ENCODE data around the gene MRPL9. TPM values are rescaled to one million over a fixed set of nuclear protein-coding genes. Genes with fewer than 3 reads are reported as not detected.

The MRPL9 gene
- total and polyA plus RNA-seq, 10 of the 15 experiments (the other 5 are each of a cell fraction or from before 2014, with no cell fraction given): 35.7 to 161 (median 110) TPM

DNA sequence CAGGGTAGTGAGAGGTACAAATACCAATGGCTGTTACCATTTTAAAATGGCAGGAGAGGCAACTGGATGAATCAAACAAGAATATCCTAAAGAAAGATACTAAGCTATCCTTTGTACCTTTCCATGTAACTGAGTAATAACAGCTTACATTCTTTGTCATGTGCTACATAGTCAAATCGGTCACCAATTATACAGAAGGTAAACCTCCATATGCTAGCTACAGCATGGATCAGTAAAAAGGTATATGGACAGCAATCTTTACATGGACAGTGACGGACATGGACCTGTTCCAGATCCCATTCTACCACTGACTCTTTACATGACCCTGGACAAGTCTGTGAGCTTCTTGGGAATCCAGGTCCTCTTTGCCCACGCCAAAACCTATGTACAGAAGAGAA is 13.4 kb upstream of the MRPL9 start:
- no peaks in the 10 kb centered on the region for H3K79me2 ChIP-seq (ENCODE audit: control insufficient read depth, insufficient read depth, low read length)
- RAD21 ChIA-PET (ENCODE audit: unreplicated experiment): no interaction called here
- 63% methylated on average over 3 of the region's 3 CpGs for WGBS (ENCODE audit: insufficient coverage, insufficient replicate concordance, low lambda C conversion rate, missing lambda C conversion rate)
- H3K4me3 ChIP-seq: no peak overlapping the region
- no peaks in the 10 kb centered on the region for H3K9me3 ChIP-seq (replicated peaks; ENCODE audit: control insufficient read depth, insufficient read depth, low read length)
- CTCF ChIA-PET: interaction anchor here (1.5 kb wide), 1 partner anchor 13 kb away, joined by 8 read pairs; no protein-coding TSS in a partner anchor
- SMC1A ChIA-PET (ENCODE audit: uncharacterized antibody, unreplicated experiment): interaction anchor here (1.2 kb wide), 1 partner anchor 14 kb away, joined by 3 read pairs; the partner anchor contains the start of gene MRPL9
- no peaks in the 10 kb centered on the region for H3K4me1 ChIP-seq (ENCODE audit: control insufficient read depth, insufficient read depth, low read length)
- no peaks in the 10 kb centered on the region for H3K36me3 ChIP-seq (ENCODE audit: control insufficient read depth in 2 of 2, insufficient read depth in 2 of 2, low read length in 1 of 2)
- in situ Hi-C loops (cut with MboI) (no loop called here), intact Hi-C loops (cut with micrococcal nuclease; ENCODE audit: unreplicated experiment) (no loop called here)
- no peak overlapping the region for H3K27ac ChIP-seq (ENCODE audit: control insufficient read depth, insufficient read depth)
- no peaks in the 10 kb centered on the region for H4K20me1 ChIP-seq (ENCODE audit: control insufficient read depth, insufficient read depth)
- no peak overlapping the region for H3K4me2 ChIP-seq (ENCODE audit: control insufficient read depth, insufficient read depth)
- POLR2A ChIA-PET: no interaction called here
- H3K27me3 ChIP-seq (replicated peaks in 1 of 2; ENCODE audit: control insufficient read depth in 2 of 2, insufficient read depth in 2 of 2, low read length in 1 of 2): no peaks in the 10 kb centered on the region
- DNase-seq (ENCODE audit: low read depth, low spot score): no peak
- TF ChIP-seq MEF2B (IDR thresholded peaks at IDR 0.05; ENCODE audit: partially characterized antibody, poor library complexity, severe bottlenecking) (no peak), GATAD2B (conservative IDR thresholded peaks at IDR 0.05; ENCODE audit: low read depth) (no peak), RAD21 (IDR thresholded peaks at IDR 0.05; ENCODE audit: insufficient read depth, low read depth, low read length) (no peak), TBL1XR1 (IDR thresholded peaks at IDR 0.05; ENCODE audit: low read depth, low read length) (no peak), MYC (IDR thresholded peaks at IDR 0.05; ENCODE audit: insufficient read depth, insufficient read length, insufficient replicate concordance, low read length, severe bottlenecking) (no peak), HDAC2 (IDR thresholded peaks at IDR 0.05) (no peak), FOS (IDR thresholded peaks at IDR 0.05; ENCODE audit: borderline replicate concordance, extremely low read depth, insufficient read length) (no peak), EP300 (IDR thresholded peaks at IDR 0.05; ENCODE audit: borderline replicate concordance in 1 of 2, control insufficient read depth in 1 of 2, low read depth in 2 of 2, low read length in 2 of 2) (no peak), KAT2A (conservative IDR thresholded peaks at IDR 0.05; ENCODE audit: control insufficient read depth, low read depth, low read length) (no peak), FOXM1 (IDR thresholded peaks at IDR 0.05; ENCODE audit: low read depth, low read length) (no peak), CHD4 (IDR thresholded peaks at IDR 0.05) (no peak), ZNF622 (IDR thresholded peaks at IDR 0.05) (no peak), SMAD5 (IDR thresholded peaks at IDR 0.05; ENCODE audit: low read depth) (no peak)
- TF ChIP-seq, protein P1, sequence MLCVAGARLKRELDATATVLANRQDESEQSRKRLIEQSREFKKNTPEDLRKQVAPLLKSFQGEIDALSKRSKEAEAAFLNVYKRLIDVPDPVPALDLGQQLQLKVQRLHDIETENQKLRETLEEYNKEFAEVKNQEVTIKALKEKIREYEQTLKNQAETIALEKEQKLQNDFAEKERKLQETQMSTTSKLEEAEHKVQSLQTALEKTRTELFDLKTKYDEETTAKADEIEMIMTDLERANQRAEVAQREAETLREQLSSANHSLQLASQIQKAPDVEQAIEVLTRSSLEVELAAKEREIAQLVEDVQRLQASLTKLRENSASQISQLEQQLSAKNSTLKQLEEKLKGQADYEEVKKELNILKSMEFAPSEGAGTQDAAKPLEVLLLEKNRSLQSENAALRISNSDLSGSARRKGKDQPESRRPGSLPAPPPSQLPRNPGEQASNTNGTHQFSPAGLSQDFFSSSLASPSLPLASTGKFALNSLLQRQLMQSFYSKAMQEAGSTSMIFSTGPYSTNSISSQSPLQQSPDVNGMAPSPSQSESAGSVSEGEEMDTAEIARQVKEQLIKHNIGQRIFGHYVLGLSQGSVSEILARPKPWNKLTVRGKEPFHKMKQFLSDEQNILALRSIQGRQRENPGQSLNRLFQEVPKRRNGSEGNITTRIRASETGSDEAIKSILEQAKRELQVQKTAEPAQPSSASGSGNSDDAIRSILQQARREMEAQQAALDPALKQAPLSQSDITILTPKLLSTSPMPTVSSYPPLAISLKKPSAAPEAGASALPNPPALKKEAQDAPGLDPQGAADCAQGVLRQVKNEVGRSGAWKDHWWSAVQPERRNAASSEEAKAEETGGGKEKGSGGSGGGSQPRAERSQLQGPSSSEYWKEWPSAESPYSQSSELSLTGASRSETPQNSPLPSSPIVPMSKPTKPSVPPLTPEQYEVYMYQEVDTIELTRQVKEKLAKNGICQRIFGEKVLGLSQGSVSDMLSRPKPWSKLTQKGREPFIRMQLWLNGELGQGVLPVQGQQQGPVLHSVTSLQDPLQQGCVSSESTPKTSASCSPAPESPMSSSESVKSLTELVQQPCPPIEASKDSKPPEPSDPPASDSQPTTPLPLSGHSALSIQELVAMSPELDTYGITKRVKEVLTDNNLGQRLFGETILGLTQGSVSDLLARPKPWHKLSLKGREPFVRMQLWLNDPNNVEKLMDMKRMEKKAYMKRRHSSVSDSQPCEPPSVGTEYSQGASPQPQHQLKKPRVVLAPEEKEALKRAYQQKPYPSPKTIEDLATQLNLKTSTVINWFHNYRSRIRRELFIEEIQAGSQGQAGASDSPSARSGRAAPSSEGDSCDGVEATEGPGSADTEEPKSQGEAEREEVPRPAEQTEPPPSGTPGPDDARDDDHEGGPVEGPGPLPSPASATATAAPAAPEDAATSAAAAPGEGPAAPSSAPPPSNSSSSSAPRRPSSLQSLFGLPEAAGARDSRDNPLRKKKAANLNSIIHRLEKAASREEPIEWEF (IDR thresholded peaks at IDR 0.05; ENCODE audit: insufficient replicate concordance, low read depth, low read length): no peak
- TF ChIP-seq, protein P2, sequence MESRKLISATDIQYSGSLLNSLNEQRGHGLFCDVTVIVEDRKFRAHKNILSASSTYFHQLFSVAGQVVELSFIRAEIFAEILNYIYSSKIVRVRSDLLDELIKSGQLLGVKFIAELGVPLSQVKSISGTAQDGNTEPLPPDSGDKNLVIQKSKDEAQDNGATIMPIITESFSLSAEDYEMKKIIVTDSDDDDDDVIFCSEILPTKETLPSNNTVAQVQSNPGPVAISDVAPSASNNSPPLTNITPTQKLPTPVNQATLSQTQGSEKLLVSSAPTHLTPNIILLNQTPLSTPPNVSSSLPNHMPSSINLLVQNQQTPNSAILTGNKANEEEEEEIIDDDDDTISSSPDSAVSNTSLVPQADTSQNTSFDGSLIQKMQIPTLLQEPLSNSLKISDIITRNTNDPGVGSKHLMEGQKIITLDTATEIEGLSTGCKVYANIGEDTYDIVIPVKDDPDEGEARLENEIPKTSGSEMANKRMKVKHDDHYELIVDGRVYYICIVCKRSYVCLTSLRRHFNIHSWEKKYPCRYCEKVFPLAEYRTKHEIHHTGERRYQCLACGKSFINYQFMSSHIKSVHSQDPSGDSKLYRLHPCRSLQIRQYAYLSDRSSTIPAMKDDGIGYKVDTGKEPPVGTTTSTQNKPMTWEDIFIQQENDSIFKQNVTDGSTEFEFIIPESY (IDR thresholded peaks at IDR 0.05): no peak
- TF ChIP-seq, protein P3, sequence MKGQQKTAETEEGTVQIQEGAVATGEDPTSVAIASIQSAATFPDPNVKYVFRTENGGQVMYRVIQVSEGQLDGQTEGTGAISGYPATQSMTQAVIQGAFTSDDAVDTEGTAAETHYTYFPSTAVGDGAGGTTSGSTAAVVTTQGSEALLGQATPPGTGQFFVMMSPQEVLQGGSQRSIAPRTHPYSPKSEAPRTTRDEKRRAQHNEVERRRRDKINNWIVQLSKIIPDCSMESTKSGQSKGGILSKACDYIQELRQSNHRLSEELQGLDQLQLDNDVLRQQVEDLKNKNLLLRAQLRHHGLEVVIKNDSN (IDR thresholded peaks at IDR 0.05; ENCODE audit: borderline replicate concordance, extremely low read length, insufficient read depth, low read depth, low read length): no peak
- FAIRE-seq: no peak
- ATAC-seq: no peak
- no TSS peak for BruUV-seq (replicated peaks)
- no peak overlapping the region for H2AFZ ChIP-seq (ENCODE audit: control insufficient read depth, low read depth, low read length)
- no peak overlapping the region for H3K9ac ChIP-seq (ENCODE audit: control insufficient read depth, insufficient read depth, low read length)

All from GM12878 (cell line).